Measurements from ENCODE around the gene MYH10.

MYH10 gene

DNA sequence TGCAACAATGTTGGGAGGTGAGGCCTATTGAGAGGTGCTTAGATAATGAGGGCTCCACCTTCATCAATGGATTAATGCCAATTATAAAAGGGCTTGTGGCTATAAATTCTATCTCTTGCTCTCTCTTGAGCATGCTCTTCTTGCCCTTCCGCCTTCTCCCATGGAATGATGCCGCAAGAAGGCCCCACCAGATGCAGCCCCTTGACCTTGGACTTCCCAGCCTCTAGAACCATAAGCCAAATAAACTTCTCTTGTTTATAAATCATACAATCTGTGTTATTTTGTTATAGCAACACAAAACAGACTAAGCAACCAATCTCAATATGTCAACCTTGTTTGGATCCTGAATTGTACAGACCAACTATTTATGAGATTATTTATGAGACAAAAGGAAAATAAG lies 20.0 kb downstream of the MYH10 start:
- no peak for DNase-seq (ENCODE audit: low read depth in 1 of 2, low spot score in 1 of 2)

DNA sequence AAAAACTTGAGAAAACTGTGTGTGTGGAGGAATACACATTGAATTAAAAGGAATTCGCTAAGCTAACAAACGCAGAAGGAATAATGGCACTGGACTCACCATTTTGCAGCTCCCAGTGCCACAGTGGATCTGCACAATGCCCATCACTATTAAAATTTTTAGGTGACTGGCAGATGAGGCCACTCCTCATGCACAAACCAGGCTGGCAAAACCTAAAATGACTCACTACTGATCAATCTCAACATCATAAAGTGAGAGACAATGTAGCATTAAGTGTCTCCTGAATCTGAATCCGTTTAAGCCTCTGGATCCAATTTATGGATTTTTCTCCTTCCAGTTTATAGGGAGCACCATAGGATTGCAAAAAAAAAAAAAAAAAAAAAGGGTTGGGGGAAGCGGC lies 20.6 kb downstream of the MYH10 start:
- DNase-seq (ENCODE audit: low read depth in 1 of 2, low spot score in 1 of 2): no peak

GRCh38 chr17:8608001-8608400 lies 22.5 kb downstream of the MYH10 start:
- DNase-seq (ENCODE audit: low read depth in 1 of 2, low spot score in 1 of 2): no peak

DNA sequence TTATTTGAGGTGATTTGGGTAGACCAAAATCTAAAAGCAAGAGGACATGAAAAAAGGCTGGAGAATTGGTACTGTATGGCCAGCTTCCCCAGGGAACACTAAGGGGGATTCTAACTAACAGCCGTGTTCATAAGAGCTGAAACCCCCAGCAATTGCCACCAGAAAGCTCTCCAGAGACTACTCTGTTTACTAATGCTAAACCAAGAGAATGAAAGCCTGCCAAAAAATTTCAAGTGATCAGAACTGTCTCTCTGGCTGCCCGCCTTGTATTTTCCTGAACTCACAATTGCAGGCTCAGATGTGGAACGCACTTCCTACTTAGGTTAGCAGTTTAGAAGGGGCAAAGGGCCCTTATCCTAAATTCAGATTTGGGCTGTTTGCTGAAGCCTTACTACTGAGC lies 24.1 kb downstream of the MYH10 start:
- no peak for DNase-seq (ENCODE audit: low read depth in 1 of 2, low spot score in 1 of 2)

DNA sequence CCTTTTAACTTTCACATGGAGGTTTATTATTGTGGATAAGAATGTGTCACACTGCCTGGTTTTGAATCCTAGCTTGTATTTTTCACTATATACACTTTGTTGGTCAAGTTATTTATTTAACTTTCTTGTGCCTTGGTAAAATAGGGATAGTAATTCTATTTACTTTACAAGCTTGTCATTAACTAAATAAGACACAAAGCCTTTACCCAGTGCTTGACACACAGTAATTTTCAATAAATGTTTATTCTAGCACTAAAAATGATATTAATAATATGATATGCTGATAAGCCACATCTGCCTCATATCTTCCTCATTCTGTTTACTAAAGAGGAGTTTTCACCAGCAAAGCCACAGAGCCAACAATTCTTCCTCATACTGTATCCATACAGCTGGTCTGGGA lies 27.8 kb downstream of the MYH10 start:
- DNase-seq (ENCODE audit: low read depth in 1 of 2, low spot score in 1 of 2): no peak

DNA sequence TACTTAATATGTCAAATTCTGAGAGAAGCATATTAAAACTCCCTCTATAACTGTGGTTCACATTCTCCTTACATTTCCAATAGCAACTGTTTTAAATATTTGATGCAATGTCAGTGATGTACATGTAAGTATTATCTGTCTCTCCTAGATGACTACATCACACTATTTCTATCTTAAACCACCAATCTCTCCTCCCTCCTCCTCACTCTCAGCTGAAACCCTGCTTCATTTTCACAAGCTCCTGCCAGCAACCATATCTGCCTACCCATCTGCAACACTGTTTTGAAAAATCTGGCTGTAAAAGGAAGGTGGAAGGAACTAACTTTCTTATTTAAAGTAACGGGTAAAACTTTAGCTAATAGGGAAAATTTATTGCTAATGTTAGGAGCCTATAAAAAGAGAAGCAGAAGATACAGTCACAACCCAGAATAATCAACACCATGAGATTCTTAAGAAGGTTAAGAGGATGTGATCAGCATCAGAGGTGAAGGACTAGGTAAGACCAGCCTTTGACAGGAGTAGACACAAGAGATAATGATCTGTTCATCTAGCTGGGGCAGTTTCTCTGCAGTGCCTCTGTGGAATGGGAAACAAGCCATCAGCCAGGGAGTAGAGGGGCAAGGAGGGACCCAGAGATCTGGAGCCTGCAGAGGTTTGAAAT lies 31.0 kb downstream of the MYH10 start:
- DNase-seq (ENCODE audit: low read depth in 1 of 2, low spot score in 1 of 2): no peak

GRCh38 chr17:8598913-8599312 lies 31.6 kb downstream of the MYH10 start:
- no peak for DNase-seq (ENCODE audit: low read depth in 1 of 2, low spot score in 1 of 2)

GRCh38 chr17:8593830-8594229 lies 36.7 kb downstream of the MYH10 start:
- DNase-seq (ENCODE audit: low read depth in 1 of 2, low spot score in 1 of 2): no peak

- DNase-seq (ENCODE audit: low read depth in 1 of 2, low spot score in 1 of 2): no peak
Observed at GRCh38 chr17:8593276-8593675, 37.2 kb downstream of the MYH10 start.

DNA sequence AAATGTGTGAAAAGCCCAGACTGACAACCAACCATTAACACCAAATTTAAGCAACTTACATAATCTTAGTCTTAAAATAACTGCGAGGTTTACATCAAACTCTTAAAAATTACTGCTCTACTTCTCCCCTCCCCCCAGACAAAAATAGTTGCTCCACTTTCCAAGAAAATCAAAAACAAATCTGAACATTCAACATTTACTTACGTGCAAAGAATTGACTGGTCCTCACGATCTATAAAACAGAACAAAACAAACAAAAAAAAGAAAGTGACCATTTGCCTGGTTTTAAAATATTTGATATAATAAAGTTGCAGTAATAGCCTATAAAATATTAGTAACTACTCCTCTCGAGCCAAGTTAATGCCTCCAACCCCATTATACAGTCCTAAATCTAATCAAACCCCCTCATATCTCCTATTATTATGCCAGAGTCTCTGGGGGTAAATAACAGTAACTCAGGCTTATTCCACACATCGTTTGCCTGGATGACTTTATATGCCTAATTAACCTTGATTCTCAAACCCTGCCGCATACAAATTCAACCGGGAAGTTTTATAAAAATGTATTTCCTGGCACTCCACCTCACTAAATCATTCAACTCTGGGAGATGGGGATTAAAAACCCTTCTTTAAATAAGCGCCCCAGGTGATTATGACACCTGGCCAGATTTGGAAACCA lies 41.5 kb downstream of the MYH10 start:
- no peak for DNase-seq (ENCODE audit: low read depth in 1 of 2, low spot score in 1 of 2)

GRCh38 chr17:8586766-8587165 lies 43.8 kb downstream of the MYH10 start:
- no peak for DNase-seq (ENCODE audit: low read depth in 1 of 2, low spot score in 1 of 2)

DNA sequence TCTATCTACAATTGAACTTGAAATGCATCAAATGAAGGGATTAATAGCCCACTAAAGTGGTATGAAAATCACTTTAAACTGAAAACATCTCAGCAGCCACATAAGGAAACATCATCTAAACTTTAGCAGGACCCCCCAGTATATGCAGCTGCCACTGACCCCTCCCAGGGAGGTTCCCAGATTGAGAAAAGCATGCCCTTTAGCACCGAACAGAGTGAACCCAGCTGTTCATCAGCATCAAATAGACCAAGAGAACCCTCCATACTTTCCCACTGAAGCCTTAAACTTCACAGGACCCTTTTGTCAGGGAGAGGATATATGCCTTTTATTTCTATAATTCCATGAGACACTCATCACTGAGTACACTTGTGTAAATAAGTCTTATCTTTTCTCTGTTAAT lies 44.6 kb downstream of the MYH10 start:
- DNase-seq (ENCODE audit: low read depth in 1 of 2, low spot score in 1 of 2): no peak

DNA sequence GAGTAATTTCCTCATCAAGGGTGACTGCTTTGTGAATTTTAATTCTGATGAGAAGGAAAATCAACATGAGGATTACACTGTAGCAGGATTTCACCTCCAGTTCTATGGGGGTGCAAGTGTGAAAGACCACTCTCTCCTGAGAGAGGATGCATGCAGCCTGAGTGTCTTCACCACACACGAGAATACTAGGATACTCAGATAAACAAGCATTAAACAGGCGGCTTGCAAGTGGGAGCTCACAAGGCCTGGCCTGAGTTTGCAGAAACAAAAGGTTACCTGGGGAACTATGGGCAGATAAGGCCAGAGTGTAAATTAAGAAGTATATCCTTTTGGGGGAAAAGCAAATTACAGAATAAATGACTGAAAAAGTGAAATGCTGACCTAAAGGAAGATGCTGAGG lies 46.6 kb downstream of the MYH10 start:
- DNase-seq (ENCODE audit: low read depth in 1 of 2, low spot score in 1 of 2): no peak

DNA sequence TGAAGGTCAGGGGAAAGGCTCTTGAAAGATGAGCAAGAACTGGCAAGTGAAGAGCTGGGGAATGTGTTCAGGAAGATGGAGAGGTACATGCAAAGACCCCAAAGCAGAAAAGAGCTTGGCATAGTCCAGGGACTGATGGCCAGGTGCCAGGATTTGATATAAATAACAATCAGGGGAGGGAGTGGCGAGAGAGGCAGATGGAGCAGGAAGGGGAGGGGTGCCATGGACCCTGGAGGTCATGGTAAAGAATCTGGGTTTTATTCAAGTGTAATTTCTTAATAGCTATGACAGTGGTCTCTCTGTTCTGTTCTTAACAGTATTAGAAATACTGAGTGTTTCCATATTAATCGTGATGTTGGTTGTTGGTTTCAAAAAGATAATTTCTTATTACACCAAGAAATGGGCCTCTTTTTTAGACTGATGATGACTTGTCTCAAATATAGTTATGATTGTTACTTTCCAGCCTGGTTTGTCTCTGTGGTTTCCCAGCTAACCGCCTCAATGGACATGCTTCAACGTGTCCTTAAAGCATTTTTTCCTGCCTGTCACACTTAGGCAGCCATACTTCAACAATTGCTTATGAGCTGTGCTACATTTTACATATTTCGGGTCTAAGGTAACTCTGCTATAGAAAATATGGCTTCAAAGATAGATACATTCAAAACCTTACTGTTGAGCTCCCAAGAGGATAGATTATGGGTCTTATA lies 49.4 kb downstream of the MYH10 start:
- DNase-seq (ENCODE audit: low read depth in 1 of 2, low spot score in 1 of 2): no peak

GRCh38 chr17:8577868-8578267 lies 52.7 kb downstream of the MYH10 start:
- no peak for DNase-seq (ENCODE audit: low read depth in 1 of 2, low spot score in 1 of 2)

DNA sequence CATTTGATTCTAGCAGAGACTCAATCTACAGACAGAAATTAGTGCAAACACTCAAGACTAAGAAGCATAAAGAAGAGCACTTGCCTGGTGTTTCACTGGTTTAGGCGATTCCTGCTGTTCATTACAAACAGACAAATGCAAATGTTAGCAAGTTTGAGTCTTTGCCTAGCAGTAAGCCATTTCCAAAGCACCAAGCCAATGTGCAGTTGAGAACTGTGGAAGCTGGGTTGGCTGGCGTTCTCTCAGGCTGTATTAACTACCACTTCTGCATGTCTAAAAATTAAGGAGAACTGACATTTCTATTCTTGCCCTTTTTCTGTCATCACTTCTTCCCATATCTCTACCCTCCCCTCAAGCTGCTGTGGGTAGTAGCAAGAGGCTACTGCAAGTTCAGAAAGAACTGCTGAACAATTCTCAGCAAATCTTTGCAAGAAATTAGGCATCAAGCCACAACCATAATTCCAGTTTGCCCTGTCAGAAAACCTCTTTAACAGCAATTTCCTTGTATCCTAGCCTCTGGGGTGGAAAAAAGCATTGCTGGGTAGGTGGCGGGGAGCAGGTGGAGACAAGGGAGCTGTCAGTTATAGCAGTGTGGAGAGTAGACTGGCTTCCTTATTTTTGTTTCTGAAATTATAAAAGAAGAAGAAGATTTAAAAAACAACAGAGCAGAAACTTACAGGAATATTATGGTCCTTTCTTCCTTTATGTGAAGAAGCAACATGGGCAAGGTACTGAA lies 53.8 kb downstream of the MYH10 start:
- DNase-seq (ENCODE audit: low read depth in 1 of 2, low spot score in 1 of 2): no peak

- DNase-seq (ENCODE audit: low read depth in 1 of 2, low spot score in 1 of 2): no peak
Observed at GRCh38 chr17:8574687-8575086, 55.8 kb downstream of the MYH10 start.

DNA sequence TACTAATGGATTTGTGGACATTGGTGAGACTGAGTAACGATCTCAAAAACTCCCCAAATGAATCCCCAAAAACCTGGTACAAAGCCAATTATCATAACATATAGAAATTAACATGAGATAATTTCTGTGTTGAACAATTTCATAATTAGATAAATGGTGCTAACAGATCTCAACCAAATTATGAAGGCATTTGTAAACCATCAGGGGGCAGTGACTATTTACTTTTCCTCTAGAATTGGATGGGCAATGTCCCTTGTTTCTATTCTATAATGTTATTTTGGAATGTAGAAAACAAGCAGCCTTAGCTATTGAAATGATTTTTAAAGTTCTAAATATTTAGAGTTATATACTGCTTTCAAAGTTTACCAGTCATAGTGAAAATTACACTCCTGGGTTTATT lies 57.8 kb downstream of the MYH10 start:
- DNase-seq (ENCODE audit: low read depth in 1 of 2, low spot score in 1 of 2): no peak

DNA sequence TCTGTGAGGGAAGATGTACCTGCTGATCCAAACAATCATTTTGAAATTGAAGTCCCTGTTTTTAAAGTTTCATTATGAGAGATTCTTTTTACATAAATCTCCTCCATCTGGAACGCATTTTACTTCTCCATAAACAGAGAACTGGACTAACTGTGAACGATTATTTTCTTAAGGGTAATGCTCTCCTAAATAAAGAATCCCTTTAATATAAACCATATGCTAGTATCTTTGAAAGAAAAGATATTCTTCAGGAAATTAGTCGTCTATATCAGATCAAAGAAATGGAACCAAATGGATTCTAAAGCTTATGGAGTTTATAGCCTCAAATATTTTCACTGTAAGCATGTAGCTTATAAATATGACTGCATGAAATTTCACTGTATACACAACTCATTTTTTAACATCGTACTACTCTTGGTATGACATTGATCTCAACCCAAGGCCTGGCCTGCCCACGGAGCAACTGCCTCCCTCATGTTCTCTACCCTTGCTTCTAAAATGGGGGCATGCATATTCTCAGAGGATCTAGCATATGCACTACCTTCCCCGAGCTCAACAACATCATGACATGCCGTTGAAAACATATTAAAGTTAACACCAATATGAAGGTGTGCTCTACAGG lies 66.4 kb downstream of the MYH10 start:
- DNase-seq (ENCODE audit: low read depth in 1 of 2, low spot score in 1 of 2): no peak

GRCh38 chr17:8563024-8563776 lies 67.3 kb downstream of the MYH10 start:
- DNase-seq (ENCODE audit: low read depth in 1 of 2, low spot score in 1 of 2): no peak

DNA sequence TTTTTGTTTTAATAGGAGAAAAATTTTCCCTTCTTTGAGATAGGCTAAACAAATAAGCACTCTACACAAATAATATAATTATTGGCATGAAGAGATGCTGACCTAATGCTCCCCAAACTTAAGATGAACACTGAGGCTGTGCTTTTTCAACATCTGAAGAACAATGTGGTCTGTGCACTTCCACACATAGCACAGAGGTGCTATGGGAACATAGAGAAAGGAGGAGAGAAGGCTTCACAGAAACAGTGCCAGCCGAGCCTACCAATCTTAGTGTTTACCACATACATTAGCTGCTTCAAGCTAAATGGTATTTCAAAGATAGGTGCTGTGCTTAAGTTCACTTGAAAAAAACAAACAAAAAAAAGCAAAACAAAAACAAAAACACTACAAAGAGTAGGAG lies 72.4 kb downstream of the MYH10 start:
- no peak for DNase-seq (ENCODE audit: low read depth in 1 of 2, low spot score in 1 of 2)
